HG03457 (cell line): ENCODE measurements around the gene SCN1A.
"Not testable (repeated sequence)": the region's sequence is repeated elsewhere in the genome, so short reads cannot be mapped to it uniquely, and the experiment has no call there.

Experiments
- ATAC-seq: cut with Tn5 transposase; IDR thresholded peaks from one replicate; pipeline ENCODE4 v1.9.1; 2021; ENCODE audit warnings: moderate number of reproducible peaks; ENCODE audit not compliant: unreplicated experiment

The SCN1A gene

DNA sequence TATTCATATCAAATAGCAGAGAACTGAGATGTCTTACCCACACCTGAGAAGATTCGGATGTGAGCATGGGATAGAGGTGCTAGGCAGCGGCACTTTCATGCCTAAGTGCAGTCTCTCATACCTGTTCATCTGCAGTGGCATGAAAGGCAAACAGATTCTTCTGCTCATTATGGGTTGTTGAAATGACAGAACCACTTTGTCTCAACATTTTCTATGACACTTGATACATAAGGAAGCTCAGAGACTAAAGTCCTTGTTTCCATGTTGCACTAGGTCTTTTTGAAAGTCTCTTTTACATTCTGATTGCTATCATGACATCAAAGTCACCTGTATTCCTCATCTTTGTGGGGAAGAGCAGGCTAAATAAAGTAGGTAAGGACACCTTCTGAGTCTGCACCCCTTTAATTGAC lies 8.0 kb upstream of the SCN1A start:
- no peak for ATAC-seq

GRCh38 chr2:166135152-166135848 lies 7.5 kb upstream of the SCN1A start:
- no peak for ATAC-seq

GRCh38 chr2:166134252-166135151 lies 6.7 kb upstream of the SCN1A start:
- no peak for ATAC-seq

DNA sequence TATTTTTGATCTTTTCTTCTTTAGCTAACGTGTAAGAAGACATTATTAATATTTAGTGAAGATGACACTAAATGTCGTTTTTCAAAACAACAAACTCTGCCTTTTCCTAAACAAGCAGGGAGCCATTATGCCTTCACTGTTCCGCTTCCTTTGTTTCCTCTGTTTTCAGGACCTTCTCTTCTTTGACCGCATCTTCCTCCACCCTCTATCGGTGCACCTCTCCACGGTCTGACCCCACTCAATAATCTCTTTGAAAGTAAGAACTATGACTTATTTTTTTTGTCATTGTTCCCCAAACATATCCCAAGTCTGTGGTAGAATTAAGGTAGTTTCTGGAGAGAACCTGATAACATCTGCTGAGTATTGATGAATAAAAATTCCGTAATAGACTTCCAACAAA lies 5.8 kb upstream of the SCN1A start:
- no peak for ATAC-seq

GRCh38 chr2:166128156-166128505 lies 311 bp upstream of the SCN1A start:
- ATAC-seq: no peak

- ATAC-seq: no peak
Observed at GRCh38 chr2:166126007-166126639, 1.7 kb downstream of the SCN1A start.

- ATAC-seq: no peak
Observed at GRCh38 chr2:166125557-166125956, 2.3 kb downstream of the SCN1A start.

- no peak for ATAC-seq
Observed at GRCh38 chr2:166118180-166118579, 9.6 kb downstream of the SCN1A start.

- ATAC-seq: no peak
Observed at GRCh38 chr2:166117491-166117890, 10.3 kb downstream of the SCN1A start.

DNA sequence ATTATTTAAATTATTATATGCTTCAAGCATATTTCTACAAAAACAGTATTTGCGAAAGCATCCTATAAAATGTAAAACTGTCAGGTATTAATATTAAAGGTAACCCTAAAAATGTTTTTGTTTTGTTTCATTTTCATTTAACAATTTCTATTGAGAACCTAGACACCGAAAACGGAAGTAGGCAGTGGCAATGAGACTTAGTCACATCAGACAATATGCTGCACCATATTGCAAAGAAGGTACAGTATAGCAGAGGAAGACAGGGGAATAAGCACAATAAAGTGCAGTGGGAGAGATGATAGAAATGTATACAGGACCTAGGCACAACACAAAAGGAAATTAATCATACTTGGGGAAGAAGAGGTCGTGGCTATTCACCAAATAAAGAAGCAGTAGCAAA lies 12.2 kb downstream of the SCN1A start:
- ATAC-seq: no peak

GRCh38 chr2:166112193-166112605 lies 15.6 kb downstream of the SCN1A start:
- ATAC-seq: no peak

- ATAC-seq: no peak
Observed at GRCh38 chr2:166106431-166107015, 21.3 kb downstream of the SCN1A start.

- ATAC-seq: no peak
Observed at GRCh38 chr2:166104773-166105172, 23.0 kb downstream of the SCN1A start.

DNA sequence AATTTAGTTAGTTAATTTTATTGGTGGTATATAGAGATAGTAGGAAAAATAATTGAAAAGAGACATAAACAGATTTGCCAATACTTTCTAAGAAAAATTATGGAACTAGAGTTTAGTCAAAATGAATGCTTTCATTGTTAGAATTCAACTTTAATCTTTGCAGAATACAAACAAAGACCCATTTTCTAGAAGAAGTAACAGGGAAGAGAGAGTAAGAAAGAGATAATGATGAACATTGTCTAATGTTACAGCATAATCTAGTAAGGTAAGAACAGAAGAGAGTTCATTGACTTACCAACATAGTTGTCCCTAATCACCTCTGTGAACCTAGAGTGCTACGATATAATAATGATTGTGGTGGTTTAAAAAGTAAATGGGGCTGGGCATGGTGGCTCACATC lies 23.7 kb downstream of the SCN1A start:
- no peak for ATAC-seq

DNA sequence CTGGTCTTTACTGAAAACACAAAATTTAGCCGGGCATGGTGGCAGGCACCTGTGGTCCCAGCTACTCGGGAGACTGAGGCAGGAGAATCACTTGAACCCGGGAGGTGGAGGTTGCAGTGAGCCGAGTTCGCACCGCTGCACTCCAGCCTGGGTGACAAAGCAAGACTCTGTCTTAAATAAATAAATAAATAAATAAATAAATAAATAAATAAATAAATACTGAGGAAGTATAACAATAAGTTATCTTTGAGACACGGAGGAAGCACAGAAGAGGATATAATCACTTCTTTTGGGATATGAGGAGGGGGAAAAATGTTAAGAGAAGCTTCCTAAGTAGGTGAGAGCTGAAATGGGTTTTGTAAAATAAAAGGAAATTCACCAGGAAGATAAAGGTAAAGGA lies 24.5 kb downstream of the SCN1A start:
- not testable (repeated sequence) for ATAC-seq

DNA sequence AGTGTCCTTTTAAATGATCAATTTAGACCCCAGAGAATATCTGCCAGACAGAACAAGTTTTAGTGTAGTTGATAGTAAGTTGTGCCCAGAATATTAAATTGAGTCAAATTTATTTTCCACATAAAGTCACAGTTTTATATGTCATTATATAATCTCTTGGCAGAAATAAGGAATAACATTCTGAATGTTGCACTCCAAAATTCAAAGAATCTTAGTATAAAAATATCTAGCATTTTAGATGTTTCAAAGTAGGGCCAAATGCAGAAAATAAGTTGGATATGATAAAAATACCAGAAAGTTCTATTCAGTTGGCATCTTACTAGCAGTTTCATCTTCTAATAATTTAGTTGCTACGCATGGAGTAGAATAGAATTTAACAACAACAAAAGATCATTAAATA lies 33.5 kb downstream of the SCN1A start:
- no peak for ATAC-seq

DNA sequence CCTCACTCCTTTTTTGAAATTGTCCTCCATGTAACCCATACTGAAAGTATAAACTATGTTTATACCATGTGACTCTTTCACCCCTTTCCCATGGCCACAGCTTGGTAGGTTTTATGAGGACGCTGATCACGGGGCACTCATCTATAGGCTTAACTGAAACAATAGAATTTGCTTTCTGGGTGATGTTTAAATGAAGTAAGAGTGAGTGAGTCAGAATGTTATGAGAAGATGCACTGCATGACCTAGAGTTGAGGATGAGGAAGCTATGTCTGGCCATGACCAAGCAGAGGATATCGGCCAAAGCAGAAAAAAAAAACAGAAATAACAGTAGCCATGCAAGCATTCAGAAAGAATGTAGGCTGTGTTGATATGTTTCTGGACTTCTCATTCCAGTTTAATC lies 34.9 kb downstream of the SCN1A start:
- ATAC-seq: no peak

GRCh38 chr2:166091439-166091838 lies 36.4 kb downstream of the SCN1A start:
- no peak for ATAC-seq

DNA sequence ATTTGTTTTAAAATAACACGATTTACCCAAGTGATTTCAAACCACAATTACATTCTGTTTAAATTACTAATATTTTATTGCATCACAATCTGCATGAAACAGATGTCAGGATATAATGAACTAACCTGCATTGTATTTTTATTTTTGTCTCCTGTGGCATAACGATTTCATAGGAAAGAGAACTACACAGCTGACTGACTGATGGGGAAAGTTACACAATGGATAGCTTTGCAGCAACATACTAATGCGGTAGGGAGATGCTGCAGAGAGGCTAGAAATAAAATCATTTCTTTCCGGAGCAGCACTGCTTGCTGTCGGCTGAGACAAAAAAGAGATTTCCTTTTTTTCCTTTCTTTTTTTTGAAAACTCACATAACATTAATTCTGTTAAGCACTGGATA lies 36.9 kb downstream of the SCN1A start:
- ATAC-seq: no peak

DNA sequence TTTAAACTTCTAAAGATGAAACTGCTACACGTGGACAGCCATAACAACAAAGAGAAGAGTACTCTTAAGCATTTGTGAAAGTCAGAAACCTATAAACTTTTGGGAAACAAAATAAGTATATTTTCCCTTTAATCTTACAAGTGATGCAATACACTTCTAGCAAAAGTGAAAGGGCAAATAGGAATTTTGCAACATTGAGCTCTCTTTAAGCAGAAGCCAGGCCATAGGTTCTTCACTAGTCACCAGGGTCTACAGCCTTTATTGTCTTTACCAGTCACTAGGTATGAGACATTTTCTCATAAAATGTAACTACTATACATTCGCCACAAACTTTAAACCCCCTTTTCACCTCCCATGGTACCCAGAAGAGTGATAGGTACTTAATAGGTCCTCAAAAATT lies 37.5 kb downstream of the SCN1A start:
- ATAC-seq: no peak

- ATAC-seq: no peak
Observed at GRCh38 chr2:166088634-166089033, 39.2 kb downstream of the SCN1A start.

GRCh38 chr2:166084301-166084700 lies 43.5 kb downstream of the SCN1A start:
- no peak for ATAC-seq
